B cell (primary cell): ENCODE data around the gene ADI1. TPM values are rescaled to one million over a fixed set of nuclear protein-coding genes. Genes with fewer than 3 reads are reported as not detected.

Source experiments
- ATAC-seq: fragments of 200-7000 bp; cut with Tn5 transposase; one replicate; pipeline ENCODE4 v1.10.0; 2021; ENCODE audit warnings: low read depth, mild to moderate bottlenecking, moderate number of reproducible peaks, moderate library complexity
- CTCF ChIA-PET: fragments of 350-600 bp; sonication (Branson Sonifier 250); formaldehyde crosslinking; loops from one replicate; lab custom pipeline; 2021; ENCODE audit warnings: antibody characterized with exemption, inconsistent platforms; lab: Charles Lee
- POLR2A ChIA-PET: fragments of 350-600 bp; sonication (Branson Sonifier 250); formaldehyde crosslinking; loops from one replicate; lab custom pipeline; 2021; ENCODE audit warnings: antibody characterized with exemption; lab: Charles Lee
- DNase-seq: peaks from one replicate; pipeline ENCODE4 v3.0.0; 2013
- H2AFZ ChIP-seq: 2 replicates; pipeline ENCODE4 v1.6.1; 2012; ENCODE audit warnings: mild to moderate bottlenecking, low read depth, low read length; ENCODE audit not compliant: insufficient read depth, poor library complexity, severe bottlenecking
- H3K27ac ChIP-seq, 2 donors: 1 replicate in 1 of 2; 2 replicates in 1 of 2; pipeline ENCODE4 v1.5.1; 2012 to 2013; ENCODE audit warnings: low read length in 2 of 2, mild to moderate bottlenecking in 2 of 2, moderate library complexity in 1 of 2
- H3K27me3 ChIP-seq, 4 experiments: fragments of 200-600 bp in 1 of 4; sonication (generic) in 1 of 4; replicated peaks in 1 of 4; 1 replicate in 2 of 4; 2 replicates in 2 of 4; pipeline versions ENCODE4 v1.6.1 to v1.7.0; 2013 to 2016; ENCODE audit warnings: low read length in 3 of 4, mild to moderate bottlenecking in 2 of 4, mixed read lengths in 1 of 4, moderate library complexity in 1 of 4; ENCODE audit not compliant: insufficient read depth in 4 of 4, control insufficient read depth in 3 of 4; ENCODE audit errors: control extremely low read depth in 1 of 4
- H3K36me3 ChIP-seq, 2 experiments: replicated peaks in 1 of 2; 1 replicate in 1 of 2; 2 replicates in 1 of 2; pipeline versions ENCODE4 v1.6.1 to v1.7.1; 2013; ENCODE audit warnings: low read length in 1 of 2; ENCODE audit not compliant: insufficient read depth in 2 of 2, control insufficient read depth in 1 of 2; ENCODE audit errors: control extremely low read depth in 1 of 2, extremely low read depth in 1 of 2
- H3K4me1 ChIP-seq, 2 donors: fragments of 200-600 bp in 1 of 2; sonication (generic) in 1 of 2; 1 replicate in 1 of 2; 2 replicates in 1 of 2; pipeline versions ENCODE4 v1.5.1 to v1.6.1; 2013 to 2017; ENCODE audit warnings: low read length in 2 of 2; ENCODE audit not compliant: control insufficient read depth in 2 of 2, insufficient read depth in 2 of 2
- H3K4me2 ChIP-seq: replicated peaks from 2 replicates; pipeline ENCODE3; 2012; ENCODE audit warnings: mild to moderate bottlenecking, low read depth, low read length; ENCODE audit not compliant: poor library complexity, severe bottlenecking
- H3K4me3 ChIP-seq, 5 experiments: fragments of 200-600 bp in 1 of 5; sonication (generic) in 1 of 5; 1 replicate in 3 of 5; 2 replicates in 2 of 5; pipeline versions ENCODE4 v1.5.1 to v1.7.0; 2011 to 2016; ENCODE audit warnings: low read length in 4 of 5, mild to moderate bottlenecking in 4 of 5, low read depth in 2 of 5, control low read depth in 1 of 5, moderate library complexity in 1 of 5; ENCODE audit not compliant: insufficient read depth in 1 of 5; ENCODE audit errors: control extremely low read depth in 1 of 5, extremely low read depth in 1 of 5
- H3K79me2 ChIP-seq: fragments of 200-600 bp; sonication (generic); one replicate; pipeline ENCODE4 v1.6.0; 2016; ENCODE audit warnings: low read length; ENCODE audit not compliant: control insufficient read depth, insufficient read depth
- H3K9ac ChIP-seq: fragments of 200-600 bp; sonication (generic); 2 replicates; pipeline ENCODE4 v1.6.1; 2017; ENCODE audit warnings: mild to moderate bottlenecking, low read length, moderate library complexity
- H3K9me3 ChIP-seq, 3 donors: one replicate each; pipeline versions ENCODE4 v1.6.1 to v1.7.1; 2013; ENCODE audit warnings: low read length in 2 of 3; ENCODE audit not compliant: control insufficient read depth in 2 of 3, insufficient read depth in 1 of 3; ENCODE audit errors: control extremely low read depth in 1 of 3
- H4K20me1 ChIP-seq: 2 replicates; pipeline ENCODE4 v1.6.0; 2012; ENCODE audit warnings: mild to moderate bottlenecking, low read length; ENCODE audit not compliant: insufficient read depth, control insufficient read depth, poor library complexity, severe bottlenecking
- H3K27ac Mint-ChIP-seq: one replicate; pipeline ENCODE4 v1.8.0; 2021; ENCODE audit warnings: mixed read lengths
- H3K27me3 Mint-ChIP-seq: one replicate; pipeline ENCODE4 v1.8.0; 2021; ENCODE audit warnings: mixed read lengths
- H3K4me1 Mint-ChIP-seq: one replicate; pipeline ENCODE4 v1.8.0; 2021; ENCODE audit warnings: mixed read lengths
- H3K4me3 Mint-ChIP-seq: one replicate; pipeline ENCODE4 v1.8.0; 2021; ENCODE audit warnings: mixed read lengths
- H3K9me3 Mint-ChIP-seq: one replicate; pipeline ENCODE4 v1.8.0; 2022; ENCODE audit warnings: mixed read lengths; ENCODE audit not compliant: insufficient read depth
- EZH2 ChIP-seq: IDR thresholded peaks from 2 replicates; pipeline ENCODE4 v1.6.1; 2012; ENCODE audit warnings: borderline replicate concordance, low read depth, mild to moderate bottlenecking, moderate library complexity, low read length; ENCODE audit not compliant: insufficient read depth, poor library complexity, severe bottlenecking
- WGBS: methylation state at CpG from one replicate; pipeline ENCODE4 v1.1.5; 2013; ENCODE audit warnings: missing lambda C conversion rate; ENCODE audit not compliant: insufficient coverage; 5-methylcytosine and 5-hydroxymethylcytosine counted together
- intact Hi-C: fragments of 100-400 bp; cut with micrococcal nuclease; formaldehyde crosslinking; loops from one replicate; pipeline ENCODE4 v1.10.0; 2022
- polyA plus RNA-seq: library from polyadenylated mRNA; depleted of rRNA; stranded (reverse); fragments of >200 nt; gene quantifications from 2 replicates; pipeline ENCODE4 v1.2.3, GENCODE V29; 2012
- total RNA-seq, 2 donors: library from RNA; stranded (reverse); fragments of 120-200 nt in 1 of 2; gene quantifications; 1 replicate in 1 of 2; 2 replicates in 1 of 2; pipeline versions ENCODE4 v1.2.3 to v1.2.4, GENCODE V29; 2013 to 2022
- TF ChIP-seq, protein P1 (sequence below): fragments of 200-600 bp; IDR thresholded peaks from one replicate; pipeline ENCODE4 v1.8.0; 2022; ENCODE audit warnings: antibody characterized with exemption, mild to moderate bottlenecking

ADI1 gene
- total and polyA plus RNA-seq, 2 donors (not counting 1 experiment from before 2014, with no cell fraction given), result 15.2 to 23.1 TPM

DNA sequence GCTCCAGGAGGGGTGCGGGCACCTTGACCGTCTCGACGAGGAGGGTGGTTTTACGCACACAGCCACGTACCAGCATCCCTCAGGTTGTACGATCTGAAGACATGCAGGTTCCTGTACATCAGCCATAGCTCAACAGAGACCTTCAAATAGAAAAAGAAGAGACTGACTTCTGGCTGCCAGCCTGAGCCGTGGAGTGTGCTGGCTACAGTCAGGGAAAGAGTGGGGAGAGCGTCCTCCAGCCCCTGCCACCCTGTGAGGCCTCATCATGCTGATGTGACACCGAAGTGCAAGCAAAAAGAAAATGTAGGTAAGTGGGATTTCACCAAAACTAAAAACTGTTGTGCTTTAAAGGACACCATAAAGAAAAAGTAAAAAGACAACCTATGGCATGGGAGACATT, 47.0 kb downstream of the ADI1 start:
- 97% methylated on average over 8 of the region's 10 CpGs for WGBS
- H3K4me3 Mint-ChIP-seq, result no peak overlapping the region
- POLR2A ChIA-PET, result no interaction called here

DNA sequence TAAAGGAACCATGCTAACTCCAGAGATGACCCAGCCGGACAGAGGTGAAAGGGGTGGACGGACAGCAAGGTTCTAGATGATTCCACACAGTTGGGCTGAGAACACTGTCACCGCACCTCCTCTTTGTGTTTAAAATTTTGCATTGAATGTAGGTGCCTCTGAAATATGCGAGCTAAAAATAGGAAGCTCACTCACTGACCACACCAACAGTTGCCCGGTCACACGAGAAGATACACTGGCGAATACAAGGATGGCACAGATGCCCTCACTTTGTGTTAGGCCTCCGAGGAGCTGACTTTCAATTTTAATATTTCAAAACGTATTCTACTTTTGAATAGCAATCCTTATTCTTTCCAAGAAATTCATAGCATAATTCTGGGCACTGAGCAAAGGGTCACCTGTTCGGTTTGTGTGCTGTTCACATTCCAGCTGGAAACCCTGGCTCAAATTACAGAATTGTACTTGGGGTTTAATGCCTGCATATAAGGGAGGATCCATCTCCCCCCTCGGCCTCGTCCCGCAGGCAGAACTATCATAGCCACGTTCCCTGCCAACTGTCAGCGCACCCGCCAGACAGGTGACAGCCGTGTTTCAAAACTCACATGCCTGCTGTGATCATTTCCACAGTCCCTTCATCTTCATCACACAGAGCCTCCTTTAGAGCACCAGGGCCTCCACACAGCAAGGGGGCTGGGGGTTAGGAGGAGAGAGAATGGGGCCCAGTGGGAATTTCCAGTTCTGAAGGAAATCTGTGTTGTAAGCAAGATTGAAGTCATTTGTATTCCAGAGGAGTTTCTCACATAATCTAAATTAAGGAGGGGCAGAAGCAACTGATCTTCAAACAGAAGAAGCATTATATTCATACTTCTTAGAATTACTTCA, 48.2 kb downstream of the ADI1 start:
- CTCF ChIA-PET, result interaction anchor here (0.7 to 1.6 kb wide), 3 partner anchors 9 to 85 kb away, joined by 3 to 5 read pairs (median 3); no protein-coding TSS in a partner anchor
- Mint-ChIP-seq H3K9me3 (no peaks in the 10 kb centered on the region), H3K27ac (no peak overlapping the region), H3K4me1 (no peaks in the 10 kb centered on the region), H3K27me3 (no peaks in the 10 kb centered on the region), H3K4me3 (no peak overlapping the region)
- no peak for DNase-seq
- Histone ChIP-seq H3K4me1 (no peaks in the 10 kb centered on the region), H3K79me2 (no peaks in the 10 kb centered on the region), H4K20me1 (no peaks in the 10 kb centered on the region), H3K9me3 (no peaks in the 10 kb centered on the region), H3K9ac (no peak overlapping the region), H2AFZ (no peak overlapping the region), H3K4me2 (no peak overlapping the region), H3K36me3 (peaks cover 0 to 78% of the 10 kb centered on the region in 2 experiments), H3K27me3 (no peaks in the 10 kb centered on the region), H3K27ac (no peak overlapping the region), H3K4me3 (no peak overlapping the region)
- TF ChIP-seq, protein P1, sequence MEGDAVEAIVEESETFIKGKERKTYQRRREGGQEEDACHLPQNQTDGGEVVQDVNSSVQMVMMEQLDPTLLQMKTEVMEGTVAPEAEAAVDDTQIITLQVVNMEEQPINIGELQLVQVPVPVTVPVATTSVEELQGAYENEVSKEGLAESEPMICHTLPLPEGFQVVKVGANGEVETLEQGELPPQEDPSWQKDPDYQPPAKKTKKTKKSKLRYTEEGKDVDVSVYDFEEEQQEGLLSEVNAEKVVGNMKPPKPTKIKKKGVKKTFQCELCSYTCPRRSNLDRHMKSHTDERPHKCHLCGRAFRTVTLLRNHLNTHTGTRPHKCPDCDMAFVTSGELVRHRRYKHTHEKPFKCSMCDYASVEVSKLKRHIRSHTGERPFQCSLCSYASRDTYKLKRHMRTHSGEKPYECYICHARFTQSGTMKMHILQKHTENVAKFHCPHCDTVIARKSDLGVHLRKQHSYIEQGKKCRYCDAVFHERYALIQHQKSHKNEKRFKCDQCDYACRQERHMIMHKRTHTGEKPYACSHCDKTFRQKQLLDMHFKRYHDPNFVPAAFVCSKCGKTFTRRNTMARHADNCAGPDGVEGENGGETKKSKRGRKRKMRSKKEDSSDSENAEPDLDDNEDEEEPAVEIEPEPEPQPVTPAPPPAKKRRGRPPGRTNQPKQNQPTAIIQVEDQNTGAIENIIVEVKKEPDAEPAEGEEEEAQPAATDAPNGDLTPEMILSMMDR, result no peak
- no peak for TF ChIP-seq EZH2
- POLR2A ChIA-PET, result no interaction called here
- WGBS, result 97% methylated on average over 13 of the region's 17 CpGs
- ATAC-seq, result no peak
- intact Hi-C loops, result no loop called here

More for the DNA sequence above, 47.0 kb downstream of the ADI1 start:
- H3K27me3 Mint-ChIP-seq, result no peaks in the 10 kb centered on the region
- Histone ChIP-seq H4K20me1 (no peaks in the 10 kb centered on the region), H3K79me2 (no peaks in the 10 kb centered on the region), H3K4me2 (no peak overlapping the region), H3K4me3 (no peak overlapping the region), H3K27me3 (no peaks in the 10 kb centered on the region), H3K9ac (no peak overlapping the region), H3K9me3 (no peaks in the 10 kb centered on the region), H3K4me1 (no peaks in the 10 kb centered on the region), H3K27ac (no peak overlapping the region), H3K36me3 (peaks cover 0 to 75% of the 10 kb centered on the region in 2 experiments), H2AFZ (no peak overlapping the region)
- H3K27ac Mint-ChIP-seq, result no peak overlapping the region
- H3K4me1 Mint-ChIP-seq, result no peaks in the 10 kb centered on the region
- ATAC-seq (no peak), DNase-seq (no peak)
- CTCF ChIA-PET, result no interaction called here
- no peaks in the 10 kb centered on the region for H3K9me3 Mint-ChIP-seq
- intact Hi-C loops, result no loop called here
- TF ChIP-seq, protein P1, result no peak
